HEK293 (cell line): ENCODE measurements around the gene CACNA1H.

Experiments
- CTCF ChIA-PET: fragments of 350-600 bp; formaldehyde crosslinking; extraction: SDS; loops from one replicate; lab custom pipeline; 2021; ENCODE audit warnings: antibody characterized with exemption; lab: Yijun Ruan, JAX
- POLR2A ChIA-PET: fragments of 300-600 bp; formaldehyde crosslinking; extraction: SDS; loops from one replicate; lab custom pipeline; 2020; ENCODE audit warnings: antibody characterized with exemption, inconsistent platforms; lab: Yijun Ruan, JAX
- H3K27ac ChIP-seq: fragments of 200-500 bp; sonication (Bioruptor generic); 2 replicates; pipeline ENCODE4 v1.5.1; 2014; ENCODE audit warnings: low read depth, low read length, control low read depth, inconsistent platforms; ENCODE audit errors: extremely low read depth
- H3K36me3 ChIP-seq, 2 experiments: fragments of 200-500 bp in 1 of 2; sonication (Bioruptor generic) in 1 of 2; 1 replicate in 1 of 2; 2 replicates in 1 of 2; pipeline ENCODE4 v1.5.1; 2014 to 2017; ENCODE audit warnings: inconsistent platforms in 2 of 2, low read length in 2 of 2; ENCODE audit not compliant: control insufficient read depth in 2 of 2, insufficient read depth in 1 of 2
- H3K4me1 ChIP-seq: fragments of 200-500 bp; sonication (Bioruptor generic); 2 replicates; pipeline ENCODE4 v1.5.1; 2014; ENCODE audit warnings: mild to moderate bottlenecking, low read length, inconsistent platforms; ENCODE audit not compliant: control insufficient read depth, insufficient read depth
- H3K4me3 ChIP-seq: 2 replicates; pipeline ENCODE4 v1.5.1; 2011; ENCODE audit warnings: low read depth, mild to moderate bottlenecking, control low read depth, low read length, moderate library complexity
- H3K9me3 ChIP-seq: fragments of 200-500 bp; sonication (Bioruptor generic); 2 replicates; pipeline ENCODE4 v1.5.1; 2014; ENCODE audit warnings: low read depth, low read length, inconsistent platforms; ENCODE audit not compliant: control insufficient read depth, insufficient read depth
- CTCF ChIP-seq: fragments of 450-650 bp; formaldehyde crosslinking; IDR thresholded peaks from 2 replicates; pipeline ENCODE4 v1.5.1; 2016; ENCODE audit warnings: missing biosample characterization, missing genetic modification characterization
- IKZF3 ChIP-seq: fragments of 450-650 bp; IDR thresholded peaks from 2 replicates; pipeline ENCODE4 v1.5.0; 2018; ENCODE audit warnings: missing biosample characterization, mild to moderate bottlenecking, missing genetic modification characterization, moderate library complexity
- KLF8 ChIP-seq: fragments of 450-650 bp; formaldehyde crosslinking; IDR thresholded peaks from 2 replicates; pipeline ENCODE4 v1.5.1; 2016; ENCODE audit warnings: missing biosample characterization, missing genetic modification characterization
- OVOL3 ChIP-seq: fragments of 450-650 bp; formaldehyde crosslinking; IDR thresholded peaks from 2 replicates; pipeline ENCODE4 v1.5.1; 2016; ENCODE audit warnings: missing biosample characterization, missing genetic modification characterization
- SETDB1 ChIP-seq: IDR thresholded peaks from one replicate; pipeline ENCODE4 v1.6.1; 2017; ENCODE audit warnings: mild to moderate bottlenecking, low read length, moderate library complexity, mixed read lengths; ENCODE audit not compliant: insufficient read length
- SP2 ChIP-seq: fragments of 450-650 bp; formaldehyde crosslinking; IDR thresholded peaks from 2 replicates; pipeline ENCODE4 v1.5.1; 2016; ENCODE audit warnings: missing biosample characterization, missing genetic modification characterization
- TRIM28 ChIP-seq: IDR thresholded peaks from 2 replicates; pipeline ENCODE4 v1.6.1; 2011; ENCODE audit warnings: low read length, control low read depth, borderline replicate concordance
- ZBTB21 ChIP-seq: fragments of 450-650 bp; formaldehyde crosslinking; IDR thresholded peaks from 2 replicates; pipeline ENCODE4 v1.5.1; 2017; ENCODE audit warnings: missing biosample characterization, missing genetic modification characterization
- ZBTB44 ChIP-seq: fragments of 450-650 bp; IDR thresholded peaks from 2 replicates; pipeline ENCODE4 v1.5.1; 2018; ENCODE audit warnings: missing biosample characterization, mild to moderate bottlenecking, missing genetic modification characterization
- ZBTB7A ChIP-seq: fragments of 450-650 bp; formaldehyde crosslinking; IDR thresholded peaks from 2 replicates; pipeline ENCODE4 v1.5.1; 2016; ENCODE audit warnings: low read depth, missing biosample characterization, missing genetic modification characterization
- ZBTB8A ChIP-seq: fragments of 450-650 bp; formaldehyde crosslinking; IDR thresholded peaks from 2 replicates; pipeline ENCODE4 v1.5.1; 2016; ENCODE audit warnings: missing biosample characterization, missing genetic modification characterization
- ZFP69B ChIP-seq: fragments of 450-650 bp; formaldehyde crosslinking; IDR thresholded peaks from 2 replicates; pipeline ENCODE4 v1.5.1; 2016; ENCODE audit warnings: missing biosample characterization, missing genetic modification characterization
- ZNF138 ChIP-seq: fragments of 450-650 bp; formaldehyde crosslinking; IDR thresholded peaks from 2 replicates; pipeline ENCODE4 v1.5.1; 2016; ENCODE audit warnings: missing biosample characterization, missing genetic modification characterization, borderline replicate concordance
- ZNF280C ChIP-seq: fragments of 450-650 bp; formaldehyde crosslinking; IDR thresholded peaks from 2 replicates; pipeline ENCODE4 v1.5.1; 2016; ENCODE audit warnings: missing biosample characterization, missing genetic modification characterization
- ZNF37A ChIP-seq: fragments of 450-650 bp; IDR thresholded peaks from 2 replicates; pipeline ENCODE4 v1.5.1; 2018; ENCODE audit warnings: missing biosample characterization, missing genetic modification characterization
- ZNF394 ChIP-seq: fragments of 450-650 bp; formaldehyde crosslinking; IDR thresholded peaks from 2 replicates; pipeline ENCODE4 v1.5.1; 2016; ENCODE audit warnings: missing biosample characterization, missing genetic modification characterization, mild to moderate bottlenecking, moderate library complexity, borderline replicate concordance
- ZNF426 ChIP-seq: fragments of 450-650 bp; formaldehyde crosslinking; IDR thresholded peaks from 2 replicates; pipeline ENCODE4 v1.5.1; 2017; ENCODE audit warnings: missing biosample characterization, missing genetic modification characterization, mild to moderate bottlenecking, inconsistent platforms, moderate library complexity
- ZNF623 ChIP-seq: fragments of 450-650 bp; formaldehyde crosslinking; IDR thresholded peaks from 2 replicates; pipeline ENCODE4 v1.5.1; 2016; ENCODE audit warnings: missing biosample characterization, missing genetic modification characterization
- ZNF692 ChIP-seq: fragments of 450-650 bp; formaldehyde crosslinking; IDR thresholded peaks from 2 replicates; pipeline ENCODE4 v1.5.1; 2016; ENCODE audit warnings: missing biosample characterization, missing genetic modification characterization
- ZNF776 ChIP-seq: fragments of 450-650 bp; formaldehyde crosslinking; IDR thresholded peaks from 2 replicates; pipeline ENCODE4 v1.5.0; 2017; ENCODE audit warnings: missing biosample characterization, missing genetic modification characterization, borderline replicate concordance

The CACNA1H gene

GRCh38 chr16:1147027-1147426, 5.9 kb upstream of the CACNA1H start:
- ChIA-PET POLR2A (interaction anchor here (0.7 kb wide), 1 partner anchor 87 kb away, joined by 7 read pairs; no protein-coding TSS in a partner anchor), CTCF (interaction anchor here (1.1 kb wide), 1 partner anchor 34 kb away, joined by 4 read pairs; no protein-coding TSS in a partner anchor)
- H3K27ac ChIP-seq: no peak overlapping the region
- H3K4me3 ChIP-seq: no peak overlapping the region
- H3K36me3 ChIP-seq: no peaks in the 10 kb centered on the region
- TF ChIP-seq ZNF776: peak; percentile 96
- TF ChIP-seq SETDB1: peak; percentile 37
- peak; percentile 82; the same call in 1 of the 2 replicates for TF ChIP-seq TRIM28
- TF ChIP-seq ZBTB7A: no peak
- no peak for TF ChIP-seq ZBTB21
- H3K9me3 ChIP-seq: no peaks in the 10 kb centered on the region
- H3K4me1 ChIP-seq: no peaks in the 10 kb centered on the region

GRCh38 chr16:1149101-1149636, 3.7 kb upstream of the CACNA1H start:
- no peak overlapping the region for H3K4me3 ChIP-seq
- no peak overlapping the region for H3K27ac ChIP-seq
- ChIA-PET CTCF (no interaction called here), POLR2A (no interaction called here)
- no peaks in the 10 kb centered on the region for H3K9me3 ChIP-seq
- TF ChIP-seq ZNF692 (tag by site-specific recombination) (0 out of 2 replicates have a peak, but pooled peaks have one; percentile 23), ZNF138 (tag by site-specific recombination) (no peak), ZNF394 (tag by site-specific recombination) (no peak), ZFP69B (peak; percentile 32; the same call in 1 of the 2 replicates), ZNF37A (no peak), ZBTB44 (no peak)
- H3K4me1 ChIP-seq: no peaks in the 10 kb centered on the region
- no peaks in the 10 kb centered on the region for H3K36me3 ChIP-seq

GRCh38 chr16:1150511-1150982, 2.4 kb upstream of the CACNA1H start:
- Histone ChIP-seq H3K36me3 (no peaks in the 10 kb centered on the region), H3K9me3 (no peaks in the 10 kb centered on the region), H3K4me3 (no peak overlapping the region), H3K4me1 (no peaks in the 10 kb centered on the region), H3K27ac (no peak overlapping the region)
- no peak for TF ChIP-seq ZNF426 (tag by site-specific recombination)
- no peak for TF ChIP-seq ZNF280C (tag by site-specific recombination)
- peak; percentile 6; the same call in 1 of the 2 replicates for TF ChIP-seq ZBTB8A (tag by site-specific recombination)
- 0 out of 2 replicates have a peak, but pooled peaks have one; percentile 24 for TF ChIP-seq IKZF3 (tag by site-specific recombination)
- peak; percentile 24; the same call in 1 of the 2 replicates for TF ChIP-seq SP2 (tag by site-specific recombination)
- 0 out of 2 replicates have a peak, but pooled peaks have one; percentile 16 for TF ChIP-seq KLF8 (tag by site-specific recombination)
- TF ChIP-seq ZNF394 (tag by site-specific recombination): no peak
- TF ChIP-seq OVOL3 (tag by site-specific recombination): no peak
- peak; percentile 100 for TF ChIP-seq ZNF623 (tag by site-specific recombination)
- peak; percentile 20; the same call in 1 of the 2 replicates for TF ChIP-seq CTCF (tag by site-specific recombination)
- CTCF ChIA-PET: interaction anchor here (0.7 to 1.5 kb wide), 2 partner anchors 27 to 100 kb away, joined by 3 read pairs; no protein-coding TSS in a partner anchor
- POLR2A ChIA-PET: no interaction called here
